H9 (cell line): ENCODE measurements around the gene SETBP1. TPM values are rescaled to one million over a fixed set of nuclear protein-coding genes. Genes with fewer than 3 reads are reported as not detected.

Experiments used
- DNase-seq: peaks from one replicate; pipeline ENCODE4 v3.0.0-alpha.2; 2017
- H2AFZ ChIP-seq: one replicate; pipeline ENCODE4 v1.6.1; 2013; ENCODE audit warnings: mild to moderate bottlenecking, low read length, control low read depth, moderate library complexity
- H2AK5ac ChIP-seq: 2 replicates; pipeline ENCODE4 v1.6.1; 2013; ENCODE audit warnings: low read length, control low read depth, mixed read lengths; ENCODE audit not compliant: insufficient read length
- H2BK120ac ChIP-seq: one replicate; pipeline ENCODE4 v1.6.1; 2013; ENCODE audit warnings: low read depth, mild to moderate bottlenecking, low read length, control low read depth, inconsistent platforms; ENCODE audit not compliant: poor library complexity, severe bottlenecking
- H2BK12ac ChIP-seq: 2 replicates; pipeline ENCODE4 v1.6.1; 2013; ENCODE audit warnings: low read length, control low read depth, mixed read lengths, low read depth; ENCODE audit not compliant: insufficient read length
- H2BK15ac ChIP-seq: 2 replicates; pipeline ENCODE4 v1.6.1; 2013; ENCODE audit warnings: low read depth, low read length, control low read depth
- H2BK20ac ChIP-seq: one replicate; pipeline ENCODE4 v1.6.1; 2013; ENCODE audit warnings: low read depth, mild to moderate bottlenecking, low read length, control low read depth, inconsistent platforms; ENCODE audit not compliant: poor library complexity, severe bottlenecking
- H2BK5ac ChIP-seq: 2 replicates; pipeline ENCODE4 v1.6.1; 2013; ENCODE audit warnings: low read length, control low read depth, mixed read lengths; ENCODE audit not compliant: insufficient read length
- H3K14ac ChIP-seq: 2 replicates; pipeline ENCODE4 v1.6.1; 2013; ENCODE audit warnings: low read length, control low read depth; ENCODE audit not compliant: insufficient read depth
- H3K18ac ChIP-seq: 2 replicates; pipeline ENCODE4 v1.6.1; 2013; ENCODE audit warnings: low read depth, mild to moderate bottlenecking, mixed read lengths, low read length, control low read depth; ENCODE audit not compliant: insufficient read length
- H3K23ac ChIP-seq: 2 replicates; pipeline ENCODE4 v1.6.1; 2013; ENCODE audit warnings: low read length, control low read depth, mixed read lengths, low read depth; ENCODE audit not compliant: insufficient read length
- H3K23me2 ChIP-seq: 2 replicates; pipeline ENCODE4 v1.6.1; 2013; ENCODE audit warnings: low read depth, mild to moderate bottlenecking, mixed read lengths, low read length, control low read depth; ENCODE audit not compliant: insufficient read length, poor library complexity, severe bottlenecking
- H3K27ac ChIP-seq: 2 replicates; pipeline ENCODE4 v1.5.1; 2013; ENCODE audit warnings: low read length, control low read depth, mixed read lengths, low read depth; ENCODE audit not compliant: insufficient read length
- H3K27me3 ChIP-seq: 2 replicates; pipeline ENCODE4 v1.6.1; 2013; ENCODE audit warnings: low read length, control low read depth, inconsistent platforms; ENCODE audit not compliant: insufficient read depth
- H3K4ac ChIP-seq: 2 replicates; pipeline ENCODE4 v1.6.1; 2013; ENCODE audit warnings: low read depth, mild to moderate bottlenecking, control low read depth, inconsistent platforms, low read length, moderate library complexity
- H3K4me1 ChIP-seq: 2 replicates; pipeline ENCODE4 v1.6.1; 2013; ENCODE audit warnings: low read length, control low read depth, inconsistent platforms; ENCODE audit not compliant: insufficient read depth
- H3K4me2 ChIP-seq: 2 replicates; pipeline ENCODE4 v1.6.1; 2013; ENCODE audit warnings: low read length, control low read depth, mixed read lengths; ENCODE audit not compliant: insufficient read length, insufficient read depth
- H3K56ac ChIP-seq: 2 replicates; pipeline ENCODE4 v1.6.1; 2013; ENCODE audit warnings: low read depth, mild to moderate bottlenecking, mixed read lengths, low read length, control low read depth; ENCODE audit not compliant: insufficient read length
- H3K79me1 ChIP-seq: 2 replicates; pipeline ENCODE4 v1.6.1; 2013; ENCODE audit warnings: low read depth, mild to moderate bottlenecking, moderate library complexity, low read length, control low read depth, inconsistent platforms; ENCODE audit not compliant: insufficient read depth, poor library complexity, severe bottlenecking
- H3K79me2 ChIP-seq: 2 replicates; pipeline ENCODE4 v1.6.1; 2013; ENCODE audit warnings: low read length, control low read depth, inconsistent platforms; ENCODE audit not compliant: insufficient read depth
- H3K9ac ChIP-seq: 2 replicates; pipeline ENCODE4 v1.6.1; 2013; ENCODE audit warnings: low read length, control low read depth, mixed read lengths; ENCODE audit not compliant: insufficient read length; ENCODE audit errors: extremely low read depth
- H3K9me3 ChIP-seq: one replicate; pipeline ENCODE4 v1.6.1; 2013; ENCODE audit warnings: low read depth, low read length, inconsistent platforms; ENCODE audit not compliant: control insufficient read depth
- H3T11ph ChIP-seq: one replicate; pipeline ENCODE4 v1.6.1; 2013; ENCODE audit warnings: mild to moderate bottlenecking, low read length, control low read depth, inconsistent platforms
- H4K20me1 ChIP-seq: one replicate; pipeline ENCODE4 v1.6.1; 2013; ENCODE audit not compliant: control insufficient read depth, insufficient read length, insufficient read depth
- H4K5ac ChIP-seq: 2 replicates; pipeline ENCODE4 v1.6.1; 2013; ENCODE audit warnings: low read depth, mild to moderate bottlenecking, mixed read lengths, low read length, control low read depth; ENCODE audit not compliant: insufficient read length
- H4K8ac ChIP-seq: replicated peaks from 2 replicates; pipeline ENCODE4 v1.6.1; 2013; ENCODE audit warnings: low read length, control low read depth, mixed read lengths, low read depth; ENCODE audit not compliant: insufficient read length
- H4K91ac ChIP-seq: 2 replicates; pipeline ENCODE4 v1.6.1; 2013; ENCODE audit warnings: low read depth, mild to moderate bottlenecking, moderate library complexity, mixed read lengths, low read length, control low read depth; ENCODE audit not compliant: insufficient read length
- H3K27ac Mint-ChIP-seq, 3 experiments: 2 replicates in 2 of 3; 3 replicates in 1 of 3; pipeline ENCODE4 v1.8.0; 2020 to 2021; ENCODE audit warnings: mixed read lengths in 3 of 3, mild to moderate bottlenecking in 1 of 3, moderate library complexity in 1 of 3
- H3K27me3 Mint-ChIP-seq: 2 replicates; pipeline ENCODE4 v1.8.0; 2021; ENCODE audit warnings: low read depth, mild to moderate bottlenecking, moderate library complexity, mixed read lengths
- H3K36me3 Mint-ChIP-seq, 3 experiments: 2 replicates in 2 of 3; 3 replicates in 1 of 3; pipeline ENCODE4 v1.8.0; 2020 to 2021; ENCODE audit warnings: low read depth in 3 of 3, mixed read lengths in 3 of 3; ENCODE audit not compliant: insufficient read depth in 1 of 3
- H3K4me1 Mint-ChIP-seq, 2 experiments: 2 replicates each; pipeline ENCODE4 v1.8.0; 2020; ENCODE audit warnings: mixed read lengths in 2 of 2
- H3K4me3 Mint-ChIP-seq, 2 experiments: 2 replicates in 1 of 2; 3 replicates in 1 of 2; pipeline ENCODE4 v1.8.0; 2020 to 2021; ENCODE audit warnings: mild to moderate bottlenecking in 2 of 2, mixed read lengths in 2 of 2, moderate library complexity in 1 of 2
- H3K9me3 Mint-ChIP-seq, 2 experiments: 2 replicates in 1 of 2; 3 replicates in 1 of 2; pipeline ENCODE4 v1.8.0; 2020; ENCODE audit warnings: mild to moderate bottlenecking in 2 of 2, mixed read lengths in 2 of 2, moderate library complexity in 1 of 2
- WGBS: extraction: QIAGEN DNeasy Blood & Tissue Kit; methylation state at CpG from one replicate; pipeline ENCODE4 v1.1.7; 2013; ENCODE audit warnings: missing lambda C conversion rate, low lambda C conversion rate, mixed read lengths; ENCODE audit not compliant: insufficient read length; ENCODE audit errors: extremely low coverage; 5-methylcytosine and 5-hydroxymethylcytosine counted together
- total RNA-seq: library from RNA; stranded (reverse); gene quantifications from 2 replicates; pipeline ENCODE4 v1.2.1, GENCODE V29; 2021
- TF ChIP-seq, protein P1 (sequence below): fragments of 200-600 bp; sonication (generic); conservative IDR thresholded peaks from 3 replicates; pipeline ENCODE4 v1.8.0; 2021; ENCODE audit warnings: antibody characterized with exemption, mild to moderate bottlenecking

Gene SETBP1
- total RNA-seq, 1 experiment from 2014 or later = 4.6 TPM

DNA sequence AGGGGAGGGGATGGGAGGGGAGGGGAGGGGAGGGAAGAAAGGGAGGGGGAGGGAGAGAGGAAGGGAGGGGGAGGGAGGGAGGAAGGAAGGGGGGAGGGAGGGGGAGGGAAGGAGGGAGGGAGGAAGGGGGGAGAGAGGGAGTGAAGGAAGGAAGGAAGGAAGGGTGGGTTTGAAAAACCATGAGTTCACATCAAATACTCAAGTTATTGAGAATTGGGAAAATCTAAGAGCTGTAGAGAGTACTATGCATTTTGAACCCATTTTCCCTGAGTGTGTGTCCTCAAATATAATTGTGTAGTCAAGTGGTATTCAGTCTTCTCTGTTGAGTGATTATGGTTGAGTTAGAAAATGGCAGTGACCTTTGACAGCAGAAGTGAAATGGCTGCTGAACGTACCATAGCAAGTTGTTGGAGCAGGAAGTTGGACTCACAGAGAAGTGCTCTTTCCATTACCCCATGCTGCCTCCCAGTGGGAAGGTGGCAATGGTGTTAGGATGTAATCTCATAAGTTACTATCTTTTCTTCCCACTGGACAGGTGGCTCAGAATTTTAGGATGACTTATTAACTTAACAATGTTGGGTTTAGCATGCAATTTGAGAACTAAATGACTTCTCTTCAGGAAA, 214.6 kb downstream of the SETBP1 start:
- H2BK120ac ChIP-seq = no peak overlapping the region
- no CpG with 5 or more reads among the region's 1 CpG for WGBS
- TF ChIP-seq, protein P1, sequence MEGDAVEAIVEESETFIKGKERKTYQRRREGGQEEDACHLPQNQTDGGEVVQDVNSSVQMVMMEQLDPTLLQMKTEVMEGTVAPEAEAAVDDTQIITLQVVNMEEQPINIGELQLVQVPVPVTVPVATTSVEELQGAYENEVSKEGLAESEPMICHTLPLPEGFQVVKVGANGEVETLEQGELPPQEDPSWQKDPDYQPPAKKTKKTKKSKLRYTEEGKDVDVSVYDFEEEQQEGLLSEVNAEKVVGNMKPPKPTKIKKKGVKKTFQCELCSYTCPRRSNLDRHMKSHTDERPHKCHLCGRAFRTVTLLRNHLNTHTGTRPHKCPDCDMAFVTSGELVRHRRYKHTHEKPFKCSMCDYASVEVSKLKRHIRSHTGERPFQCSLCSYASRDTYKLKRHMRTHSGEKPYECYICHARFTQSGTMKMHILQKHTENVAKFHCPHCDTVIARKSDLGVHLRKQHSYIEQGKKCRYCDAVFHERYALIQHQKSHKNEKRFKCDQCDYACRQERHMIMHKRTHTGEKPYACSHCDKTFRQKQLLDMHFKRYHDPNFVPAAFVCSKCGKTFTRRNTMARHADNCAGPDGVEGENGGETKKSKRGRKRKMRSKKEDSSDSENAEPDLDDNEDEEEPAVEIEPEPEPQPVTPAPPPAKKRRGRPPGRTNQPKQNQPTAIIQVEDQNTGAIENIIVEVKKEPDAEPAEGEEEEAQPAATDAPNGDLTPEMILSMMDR = peak; percentile 33; the same call in 1 of the 3 replicates
- no peaks in the 10 kb centered on the region for H3K79me1 ChIP-seq
- no peak overlapping the region for H4K8ac ChIP-seq
- peaks cover 11 to 16% of the 10 kb centered on the region in 2 experiments for H3K9me3 Mint-ChIP-seq
- no peak overlapping the region for H2AFZ ChIP-seq
- H3K4me3 Mint-ChIP-seq = no peak overlapping the region
- no peak overlapping the region for H3K56ac ChIP-seq
- H3K4me2 ChIP-seq = no peak overlapping the region
- H3K4ac ChIP-seq = no peak overlapping the region
- H3K79me2 ChIP-seq = no peaks in the 10 kb centered on the region
- DNase-seq = no peak
- no peak overlapping the region for H3T11ph ChIP-seq
- H2BK20ac ChIP-seq = no peak overlapping the region
- no peaks in the 10 kb centered on the region for H3K23me2 ChIP-seq
- no peak overlapping the region for H3K9ac ChIP-seq
- no peak overlapping the region for H2BK5ac ChIP-seq
- H4K20me1 ChIP-seq = no peaks in the 10 kb centered on the region
- no peaks in the 10 kb centered on the region for H3K27me3 Mint-ChIP-seq
- H2BK12ac ChIP-seq = no peak overlapping the region
- H3K4me1 Mint-ChIP-seq = peaks cover 9 to 21% of the 10 kb centered on the region in 2 experiments
- H4K91ac ChIP-seq = no peak overlapping the region
- no peak overlapping the region for H3K18ac ChIP-seq
- peaks cover 6 to 16% (median 9%) of the 10 kb centered on the region in 3 experiments for H3K36me3 Mint-ChIP-seq
- no peak overlapping the region for H3K14ac ChIP-seq
- no peaks in the 10 kb centered on the region; the same call in 1 of the 2 replicates for H3K4me1 ChIP-seq
- no peaks in the 10 kb centered on the region for H3K9me3 ChIP-seq
- H3K27ac Mint-ChIP-seq = no peak overlapping the region
- H2BK15ac ChIP-seq = no peak overlapping the region
- no peak overlapping the region for H3K23ac ChIP-seq
- H3K27me3 ChIP-seq = no peaks in the 10 kb centered on the region
- no peak overlapping the region for H2AK5ac ChIP-seq
- no peak overlapping the region for H4K5ac ChIP-seq
- H3K27ac ChIP-seq = no peak overlapping the region
